GM12878 (cell line): Measurements from ENCODE around the gene KRT14. TPM values are rescaled to one million over a fixed set of nuclear protein-coding genes. Genes with fewer than 3 reads are reported as not detected.
"Not testable (repeated sequence)": the region's sequence is repeated elsewhere in the genome, so short reads cannot be mapped to it uniquely, and the experiment has no call there.

Experiments used
- ATAC-seq: fragments of 200-7000 bp; cut with Tn5 transposase; 3 replicates; pipeline ENCODE4 v1.9.1; 2020; ENCODE audit warnings: mild to moderate bottlenecking, moderate library complexity
- BruUV-seq: library from RNA; stranded (reverse); fragments of 400-500 nt; replicated peaks from 2 replicates; lab custom pipeline; 2021; lab: Mats Ljungman, UMichigan
- CTCF ChIA-PET: fragments of 300-600 bp; sonication (Branson Sonifier 250); formaldehyde crosslinking; extraction: SDS; loops from one replicate; lab custom pipeline; 2021; ENCODE audit warnings: inconsistent platforms; lab: Yijun Ruan, JAX
- POLR2A ChIA-PET: fragments of 350-600 bp; formaldehyde crosslinking; extraction: SDS; loops from one replicate; lab custom pipeline; 2021; ENCODE audit warnings: inconsistent platforms; lab: Charles Lee
- RAD21 ChIA-PET: fragments of 300-600 bp; sonication (Branson Sonifier 250); formaldehyde crosslinking; loops from one replicate; lab custom pipeline; 2023; ENCODE audit warnings: antibody characterized with exemption; ENCODE audit not compliant: unreplicated experiment; lab: Charles Lee
- SMC1A ChIA-PET: fragments of 300-600 bp; sonication (Branson Sonifier 250); formaldehyde crosslinking; loops from one replicate; lab custom pipeline; 2023; ENCODE audit not compliant: unreplicated experiment, uncharacterized antibody; lab: Charles Lee
- DNase-seq: peaks from one replicate; pipeline ENCODE4 v3.0.0-alpha.2; 2011; ENCODE audit warnings: low read depth, low spot score
- FAIRE-seq: peaks from 3 replicates; lab custom pipeline; 2011; peaks lifted over from hg19 to GRCh38; lab: Jason Lieb, UNC
- H2AFZ ChIP-seq: 2 replicates; pipeline ENCODE4 v1.6.0; 2011; ENCODE audit warnings: low read depth, low read length, control low read depth; ENCODE audit not compliant: control insufficient read depth
- H3K27ac ChIP-seq: 2 replicates; pipeline ENCODE4 v1.5.1; 2011; ENCODE audit warnings: control low read depth; ENCODE audit not compliant: control insufficient read depth, insufficient read depth
- H3K27me3 ChIP-seq, 2 experiments: replicated peaks in 1 of 2; 2 replicates each; pipeline versions ENCODE4 v1.6.0 to v1.6.1; 2011; ENCODE audit warnings: low read length in 1 of 2; ENCODE audit not compliant: control insufficient read depth in 2 of 2, insufficient read depth in 2 of 2
- H3K36me3 ChIP-seq, 2 experiments: 2 replicates each; pipeline ENCODE4 v1.5.1; 2011; ENCODE audit warnings: low read length in 1 of 2; ENCODE audit not compliant: control insufficient read depth in 2 of 2, insufficient read depth in 2 of 2
- H3K4me1 ChIP-seq: 2 replicates; pipeline ENCODE4 v1.6.1; 2011; ENCODE audit warnings: mild to moderate bottlenecking, low read length, moderate library complexity, mixed read lengths; ENCODE audit not compliant: control insufficient read depth, insufficient read depth
- H3K4me2 ChIP-seq: 2 replicates; pipeline ENCODE4 v1.6.0; 2011; ENCODE audit warnings: control low read depth; ENCODE audit not compliant: control insufficient read depth, insufficient read depth
- H3K4me3 ChIP-seq: fragments of 200-600 bp; sonication (generic); 2 replicates; pipeline ENCODE4 v1.5.1; 2016
- H3K79me2 ChIP-seq: 2 replicates; pipeline ENCODE4 v1.6.0; 2011; ENCODE audit warnings: low read length; ENCODE audit not compliant: control insufficient read depth, insufficient read depth
- H3K9ac ChIP-seq: 2 replicates; pipeline ENCODE4 v1.8.0; 2011; ENCODE audit warnings: low read length, control low read depth, mixed read lengths; ENCODE audit not compliant: control insufficient read depth, insufficient read depth
- H3K9me3 ChIP-seq: replicated peaks from 3 replicates; pipeline ENCODE4 v1.5.1; 2011; ENCODE audit warnings: mild to moderate bottlenecking, low read length; ENCODE audit not compliant: control insufficient read depth, insufficient read depth
- H4K20me1 ChIP-seq: 2 replicates; pipeline ENCODE4 v1.6.0; 2011; ENCODE audit not compliant: control insufficient read depth, insufficient read depth
- WGBS: methylation state at CpG from one replicate; pipeline ENCODE4 v1.1.6; 2016; ENCODE audit warnings: low lambda C conversion rate; ENCODE audit not compliant: insufficient replicate concordance, insufficient coverage; ENCODE audit errors: missing lambda C conversion rate; 5-methylcytosine and 5-hydroxymethylcytosine counted together
- in situ Hi-C: fragments of 300-500 bp; cut with MboI; formaldehyde crosslinking; loops from 9 replicates; pipeline ENCODE4 v1.14.3; 2018; ENCODE audit warnings: mixed read lengths
- intact Hi-C: fragments of 100-400 bp; cut with micrococcal nuclease; formaldehyde crosslinking; loops from one replicate; pipeline ENCODE4 v1.14.2; 2022; ENCODE audit not compliant: unreplicated experiment
- polyA plus RNA-seq, 11 experiments: library from polyadenylated mRNA; depleted of rRNA in 4 of 11; unstranded in 6 of 11; stranded (reverse) in 5 of 11; fragments of >200 nt; fragmentation: Nextera tagmentation in 4 of 11; fragmentation: Illumina TruSeq in 1 of 11; extraction: Ambion mirVana in 4 of 11; extraction: Trizol in 1 of 11; gene quantifications; 1 replicate in 1 of 11; 2 replicates in 10 of 11; pipeline versions ENCODE4 v1.2.1 to v1.2.3, GENCODE V29; 2011 to 2016; ENCODE audit warnings: inconsistent platforms in 2 of 11, missing spikeins in 2 of 11, low read depth in 1 of 11
- total RNA-seq, 4 experiments: library from RNA; depleted of rRNA in 3 of 4; stranded (reverse); fragments of >200 nt in 3 of 4; fragmentation: Illumina TruSeq in 1 of 4; extraction: Trizol in 1 of 4; gene quantifications; 2 replicates each; pipeline versions ENCODE4 v1.2.1 to v1.2.3, GENCODE V29; 2013 to 2021

KRT14 gene
- total and polyA plus RNA-seq, 10 of the 15 experiments (the other 5 are each of a cell fraction or from before 2014, with no cell fraction given), result 1.5 TPM; not detected in 9

DNA sequence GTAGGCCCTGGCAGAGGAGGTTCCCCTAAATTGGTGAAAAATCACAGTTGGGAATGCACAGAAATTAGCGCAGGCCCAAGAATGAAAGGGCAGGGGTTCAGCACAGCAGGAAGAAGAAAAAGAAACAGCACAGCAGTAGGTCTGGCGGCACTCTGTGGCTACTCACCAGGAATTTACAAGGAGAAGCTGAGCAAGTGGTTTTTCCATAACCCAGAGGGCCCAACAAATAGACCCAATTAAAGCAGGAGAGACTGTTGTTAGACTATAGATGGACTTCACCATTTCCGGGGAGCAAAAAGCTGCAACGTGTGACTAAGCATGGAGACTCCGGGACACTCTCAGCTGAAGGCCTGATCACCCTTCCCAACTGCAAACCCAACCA, 40.2 kb upstream of the KRT14 start:
- H3K27me3 ChIP-seq, H3K4me2 ChIP-seq, H3K9ac ChIP-seq, RAD21 ChIA-PET, intact Hi-C loops, H3K27ac ChIP-seq, CTCF ChIA-PET, DNase-seq, H3K4me3 ChIP-seq, H3K9me3 ChIP-seq, H4K20me1 ChIP-seq, ATAC-seq, H3K36me3 ChIP-seq, POLR2A ChIA-PET, in situ Hi-C loops, H3K79me2 ChIP-seq, H2AFZ ChIP-seq, H3K4me1 ChIP-seq, BruUV-seq, FAIRE-seq, SMC1A ChIA-PET: not testable (repeated sequence)
- WGBS, result 42% methylated on average over 5 of the region's 5 CpGs

DNA sequence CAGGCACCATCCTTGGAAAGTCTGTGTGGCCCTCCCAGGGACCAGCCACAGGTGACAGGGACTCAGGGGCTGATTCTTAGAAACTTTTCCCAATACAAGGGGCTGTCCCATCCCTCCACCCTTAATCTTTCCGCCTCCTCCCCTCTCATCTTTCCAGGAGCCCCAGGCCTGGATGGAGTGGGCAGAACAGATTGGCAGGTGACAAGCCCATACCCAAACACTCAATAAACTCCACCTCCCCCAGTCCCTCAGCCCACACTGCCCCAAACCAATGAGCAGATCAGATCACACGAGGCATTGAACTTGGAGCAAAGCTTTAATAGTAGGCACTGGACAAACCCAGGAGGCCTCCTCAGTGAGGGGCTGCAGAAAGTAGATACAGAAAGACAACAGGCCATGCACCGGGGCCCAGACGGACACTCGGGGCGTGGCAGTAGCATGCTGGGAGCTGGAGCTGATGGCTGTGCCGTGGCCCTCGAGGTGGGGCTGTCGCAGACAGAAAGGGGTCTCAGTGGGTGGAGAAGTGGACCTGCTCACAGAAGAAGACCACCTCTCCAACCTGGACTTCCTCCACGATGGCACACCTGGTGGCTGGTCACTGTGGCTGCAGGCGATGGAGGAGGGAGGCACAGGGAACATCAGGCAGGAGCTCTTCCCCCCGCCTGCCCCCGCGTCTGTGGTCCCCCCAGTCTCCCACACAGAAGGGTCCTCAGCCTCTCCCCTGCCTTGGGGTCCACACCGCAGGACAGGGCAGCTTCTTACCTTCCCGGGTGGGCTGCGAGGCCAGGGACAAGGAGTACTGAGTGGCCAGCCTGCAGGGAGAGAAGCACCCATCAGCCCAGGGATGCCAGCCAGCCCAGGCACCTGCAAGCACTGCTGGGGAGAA, 39.6 kb upstream of the KRT14 start:
- POLR2A ChIA-PET, ATAC-seq, H3K27ac ChIP-seq, H3K27me3 ChIP-seq, H3K4me2 ChIP-seq, intact Hi-C loops, H3K9me3 ChIP-seq, H3K4me1 ChIP-seq, CTCF ChIA-PET, H3K36me3 ChIP-seq, FAIRE-seq, BruUV-seq, DNase-seq, H2AFZ ChIP-seq, SMC1A ChIA-PET, H4K20me1 ChIP-seq, H3K9ac ChIP-seq, H3K4me3 ChIP-seq, in situ Hi-C loops, RAD21 ChIA-PET, H3K79me2 ChIP-seq: not testable (repeated sequence)
- 28% methylated on average over 17 of the region's 17 CpGs for WGBS
